ENCODE results near the gene HAUS2. TPM values are rescaled to one million over a fixed set of nuclear protein-coding genes. Genes with fewer than 3 reads are reported as not detected.
A peak's percentile ranks its signal among the peaks of the same experiment; 100 is the strongest.

HAUS2 gene
- total RNA-seq, 4 donors from 2014 or later: 20.6 to 32.3 (median 25.2) TPM

DNA sequence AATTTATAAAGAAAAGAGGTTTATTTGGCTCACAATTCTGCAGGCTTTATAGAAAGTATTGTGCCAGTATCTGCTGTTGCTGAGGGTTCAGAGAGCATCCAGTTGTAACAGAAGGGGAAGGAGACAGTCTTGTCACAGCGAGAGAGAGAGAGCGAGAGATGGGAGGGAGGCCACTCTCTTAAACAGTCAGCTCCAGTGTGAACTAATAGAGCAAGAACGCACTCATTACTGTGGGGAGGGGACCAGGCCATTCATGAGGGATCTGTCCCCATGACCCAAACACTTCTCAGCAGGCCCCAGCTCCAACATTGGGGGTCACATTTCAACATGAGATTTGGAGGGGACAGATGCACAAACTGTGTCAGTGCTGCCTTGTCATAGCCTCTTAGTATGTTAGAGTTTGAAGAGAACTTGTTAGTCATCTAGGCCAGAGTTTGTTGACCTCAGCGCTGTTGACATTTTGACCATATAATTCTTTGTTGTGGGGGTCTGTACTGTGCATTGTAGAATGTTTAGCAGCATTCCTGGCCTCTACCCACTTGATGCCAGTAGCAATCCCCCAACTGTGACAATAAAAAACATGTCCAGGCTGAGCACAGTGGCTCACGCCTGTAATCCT is 42.1 kb downstream of the HAUS2 start:
- H3K4me3 ChIP-seq (replicated peaks in 1 of 3): no peak overlapping the region
- TF ChIP-seq, protein P1, sequence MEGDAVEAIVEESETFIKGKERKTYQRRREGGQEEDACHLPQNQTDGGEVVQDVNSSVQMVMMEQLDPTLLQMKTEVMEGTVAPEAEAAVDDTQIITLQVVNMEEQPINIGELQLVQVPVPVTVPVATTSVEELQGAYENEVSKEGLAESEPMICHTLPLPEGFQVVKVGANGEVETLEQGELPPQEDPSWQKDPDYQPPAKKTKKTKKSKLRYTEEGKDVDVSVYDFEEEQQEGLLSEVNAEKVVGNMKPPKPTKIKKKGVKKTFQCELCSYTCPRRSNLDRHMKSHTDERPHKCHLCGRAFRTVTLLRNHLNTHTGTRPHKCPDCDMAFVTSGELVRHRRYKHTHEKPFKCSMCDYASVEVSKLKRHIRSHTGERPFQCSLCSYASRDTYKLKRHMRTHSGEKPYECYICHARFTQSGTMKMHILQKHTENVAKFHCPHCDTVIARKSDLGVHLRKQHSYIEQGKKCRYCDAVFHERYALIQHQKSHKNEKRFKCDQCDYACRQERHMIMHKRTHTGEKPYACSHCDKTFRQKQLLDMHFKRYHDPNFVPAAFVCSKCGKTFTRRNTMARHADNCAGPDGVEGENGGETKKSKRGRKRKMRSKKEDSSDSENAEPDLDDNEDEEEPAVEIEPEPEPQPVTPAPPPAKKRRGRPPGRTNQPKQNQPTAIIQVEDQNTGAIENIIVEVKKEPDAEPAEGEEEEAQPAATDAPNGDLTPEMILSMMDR (IDR thresholded peaks at IDR 0.05): no peak
- TF ChIP-seq POLR2A (IDR thresholded peaks at IDR 0.05): no peak
- no peak overlapping the region for H3K27ac ChIP-seq
- H3K27me3 ChIP-seq: no peaks in the 10 kb centered on the region
- H3K4me1 ChIP-seq: peaks cover 0 to 6% of the 10 kb centered on the region in 2 donors
- no peak for DNase-seq
- no peaks in the 10 kb centered on the region for H3K36me3 ChIP-seq
- H3K9me3 ChIP-seq: no peaks in the 10 kb centered on the region
- 90 to 91% methylated on average over 5 of the region's 5 CpGs for WGBS, 2 donors
- intact Hi-C loops (cut with DNase I): no loop called here

- intact Hi-C loops (cut with DNase I): no loop called here
- Histone ChIP-seq H3K9me3 (no peaks in the 10 kb centered on the region), H3K4me1 (peaks cover 0 to 6% of the 10 kb centered on the region in 2 donors), H3K27ac (no peak overlapping the region), H3K4me3 (replicated peaks in 1 of 3) (no peak overlapping the region), H3K36me3 (no peaks in the 10 kb centered on the region), H3K27me3 (no peaks in the 10 kb centered on the region)
- 84 to 87% methylated on average over 10 of the region's 10 CpGs for WGBS, 2 donors
- DNase-seq: no peak
- no peak for TF ChIP-seq POLR2A (IDR thresholded peaks at IDR 0.05)
- TF ChIP-seq, protein P1 (IDR thresholded peaks at IDR 0.05): peak in 5 of 6 experiments; percentile 11 to 53 (median 43)
Observed at GRCh38 chr15:42591238-42591934, 42.7 kb downstream of the HAUS2 start.

DNA sequence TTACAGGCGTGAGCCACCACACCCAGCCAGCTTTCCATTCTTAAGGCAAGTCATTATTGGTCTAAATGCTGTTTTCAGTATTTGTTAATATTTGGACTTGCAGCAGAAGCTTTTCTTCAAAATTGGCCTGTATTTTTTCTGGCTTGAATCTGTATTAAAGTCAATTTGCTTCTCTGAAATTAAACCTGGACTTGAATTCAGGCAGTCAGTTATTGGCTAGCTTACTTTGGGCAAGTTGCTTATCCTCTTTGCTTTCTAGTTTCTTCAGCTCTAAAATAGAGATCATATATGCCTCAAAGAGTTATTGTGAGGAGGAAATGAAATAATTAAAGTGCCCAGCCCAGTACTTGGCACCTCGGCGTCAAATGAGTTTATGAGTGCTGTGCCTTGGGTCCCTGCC is 44.1 kb downstream of the HAUS2 start:
- H3K27ac ChIP-seq: peak overlapping the region; percentile 8 to 61 (median 13)
- peaks cover 0 to 6% of the 10 kb centered on the region in 2 donors for H3K4me1 ChIP-seq
- TF ChIP-seq, protein P1 (IDR thresholded peaks at IDR 0.05): no peak
- no peak for TF ChIP-seq POLR2A (IDR thresholded peaks at IDR 0.05)
- H3K4me3 ChIP-seq (replicated peaks in 1 of 3): no peak overlapping the region
- DNase-seq: no peak
- H3K9me3 ChIP-seq: no peaks in the 10 kb centered on the region
- H3K27me3 ChIP-seq: no peaks in the 10 kb centered on the region
- H3K36me3 ChIP-seq: no peaks in the 10 kb centered on the region
- 83 to 89% methylated on average over 3 of the region's 3 CpGs for WGBS, 2 donors
- intact Hi-C loops (cut with DNase I): no loop called here

- H3K9me3 ChIP-seq: no peaks in the 10 kb centered on the region
Observed at GRCh38 chr15:42593143-42593542, 44.5 kb downstream of the HAUS2 start.

More at GRCh38 chr15:42593143-42593542, 44.5 kb downstream of the HAUS2 start:
- Histone ChIP-seq H3K4me1 (peaks cover 0 to 6% of the 10 kb centered on the region in 2 donors), H3K27ac (peak overlapping the region; percentile 8 to 61 (median 13)), H3K4me3 (replicated peaks in 1 of 3) (no peak overlapping the region), H3K36me3 (no peaks in the 10 kb centered on the region), H3K27me3 (no peaks in the 10 kb centered on the region)
- WGBS, 2 donors: 63 to 80% methylated on average over 4 of the region's 4 CpGs
- intact Hi-C loops (cut with DNase I): no loop called here
- no peak for DNase-seq
- TF ChIP-seq, protein P1 (IDR thresholded peaks at IDR 0.05): no peak
- no peak for TF ChIP-seq POLR2A (IDR thresholded peaks at IDR 0.05)

All from thyroid gland (tissue), 4 donors.